ENCODE data around the gene SERAC1. TPM values are rescaled to one million over a fixed set of nuclear protein-coding genes. Genes with fewer than 3 reads are reported as not detected.

SERAC1 gene
- total and polyA plus RNA-seq, 7 donors = 3.6 to 15.0 (median 9.6) TPM

GRCh38 chr6:158207422-158207788 is 39.3 kb upstream of the SERAC1 start:
- DNase-seq = no peak
- Histone ChIP-seq H3K27ac (no peak overlapping the region), H3K4me3 (no peak overlapping the region), H3K36me3 (no peaks in the 10 kb centered on the region), H3K9me3 (no peaks in the 10 kb centered on the region), H3K27me3 (no peaks in the 10 kb centered on the region), H3K4me1 (no peaks in the 10 kb centered on the region)
- no peak for TF ChIP-seq POLR2AphosphoS5 (IDR thresholded peaks at IDR 0.05)
- no peak for TF ChIP-seq POLR2A (IDR thresholded peaks at IDR 0.05)
- TF ChIP-seq, protein P1, sequence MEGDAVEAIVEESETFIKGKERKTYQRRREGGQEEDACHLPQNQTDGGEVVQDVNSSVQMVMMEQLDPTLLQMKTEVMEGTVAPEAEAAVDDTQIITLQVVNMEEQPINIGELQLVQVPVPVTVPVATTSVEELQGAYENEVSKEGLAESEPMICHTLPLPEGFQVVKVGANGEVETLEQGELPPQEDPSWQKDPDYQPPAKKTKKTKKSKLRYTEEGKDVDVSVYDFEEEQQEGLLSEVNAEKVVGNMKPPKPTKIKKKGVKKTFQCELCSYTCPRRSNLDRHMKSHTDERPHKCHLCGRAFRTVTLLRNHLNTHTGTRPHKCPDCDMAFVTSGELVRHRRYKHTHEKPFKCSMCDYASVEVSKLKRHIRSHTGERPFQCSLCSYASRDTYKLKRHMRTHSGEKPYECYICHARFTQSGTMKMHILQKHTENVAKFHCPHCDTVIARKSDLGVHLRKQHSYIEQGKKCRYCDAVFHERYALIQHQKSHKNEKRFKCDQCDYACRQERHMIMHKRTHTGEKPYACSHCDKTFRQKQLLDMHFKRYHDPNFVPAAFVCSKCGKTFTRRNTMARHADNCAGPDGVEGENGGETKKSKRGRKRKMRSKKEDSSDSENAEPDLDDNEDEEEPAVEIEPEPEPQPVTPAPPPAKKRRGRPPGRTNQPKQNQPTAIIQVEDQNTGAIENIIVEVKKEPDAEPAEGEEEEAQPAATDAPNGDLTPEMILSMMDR (IDR thresholded peaks at IDR 0.05) = no peak
- no peak for TF ChIP-seq EP300 (IDR thresholded peaks at IDR 0.05)
- WGBS, 2 donors = 59% methylated on average over 3 of the region's 3 CpGs
- intact Hi-C loops (cut with DNase I) = no loop called here

GRCh38 chr6:158206740-158207421 is 38.8 kb upstream of the SERAC1 start:
- intact Hi-C loops (cut with DNase I) = no loop called here
- 93 to 94% methylated on average over 7 of the region's 7 CpGs for WGBS, 2 donors
- Histone ChIP-seq H3K4me1 (no peaks in the 10 kb centered on the region), H3K27me3 (no peaks in the 10 kb centered on the region), H3K4me3 (no peak overlapping the region), H3K9me3 (no peaks in the 10 kb centered on the region), H3K36me3 (no peaks in the 10 kb centered on the region), H3K27ac (no peak overlapping the region)
- no peak for TF ChIP-seq POLR2AphosphoS5 (IDR thresholded peaks at IDR 0.05)
- no peak for TF ChIP-seq POLR2A (IDR thresholded peaks at IDR 0.05)
- no peak for TF ChIP-seq EP300 (IDR thresholded peaks at IDR 0.05)
- TF ChIP-seq, protein P1 (IDR thresholded peaks at IDR 0.05) = no peak
- DNase-seq = no peak

DNA sequence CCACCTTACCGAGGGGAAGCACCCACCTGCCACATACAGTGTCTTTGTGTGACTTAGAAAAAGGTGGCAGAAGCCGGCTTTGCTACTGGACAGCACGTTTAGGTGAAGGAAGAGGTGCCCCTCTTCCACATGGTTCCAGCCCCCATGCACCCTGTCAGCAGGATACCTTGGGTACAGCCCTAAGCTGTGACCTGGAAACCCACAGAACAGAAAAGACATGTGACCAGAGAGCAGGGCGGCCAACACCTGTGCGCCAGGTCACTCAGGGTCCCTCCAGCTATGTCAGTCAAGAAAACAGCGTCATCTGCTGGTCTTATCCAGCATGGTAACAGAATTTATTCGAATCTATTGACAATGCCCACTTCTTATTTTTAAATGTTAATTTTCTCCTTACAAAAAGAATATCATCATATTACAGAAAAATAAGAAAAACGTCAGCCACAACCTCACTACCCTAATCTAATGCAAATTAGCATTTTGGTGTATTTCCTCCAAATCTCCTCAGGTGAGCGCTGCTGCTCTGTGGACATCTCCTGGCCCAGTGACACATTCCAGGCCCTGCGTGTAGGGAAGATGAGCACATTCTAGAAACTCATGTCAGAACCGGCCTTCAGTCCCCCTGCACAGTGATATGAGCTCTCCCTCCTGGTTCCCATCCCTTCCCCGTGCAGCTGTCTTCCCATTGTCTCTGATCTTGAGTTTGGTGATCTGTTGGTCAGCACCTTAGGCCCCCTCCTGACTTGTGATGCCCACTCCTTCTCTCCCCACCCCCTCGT is 37.3 kb upstream of the SERAC1 start:
- H3K27me3 ChIP-seq = no peaks in the 10 kb centered on the region
- H3K36me3 ChIP-seq = no peaks in the 10 kb centered on the region
- no peak for TF ChIP-seq EP300 (IDR thresholded peaks at IDR 0.05)
- TF ChIP-seq, protein P1 (IDR thresholded peaks at IDR 0.05) = no peak
- no peak for TF ChIP-seq POLR2AphosphoS5 (IDR thresholded peaks at IDR 0.05)
- no peak for TF ChIP-seq POLR2A (IDR thresholded peaks at IDR 0.05)
- intact Hi-C loops (cut with DNase I) = no loop called here
- no peaks in the 10 kb centered on the region for H3K4me1 ChIP-seq
- no peak overlapping the region for H3K4me3 ChIP-seq
- DNase-seq = no peak
- WGBS, 2 donors = 42 to 72% methylated on average over 13 of the region's 13 CpGs
- no peaks in the 10 kb centered on the region for H3K9me3 ChIP-seq
- no peak overlapping the region for H3K27ac ChIP-seq

- TF ChIP-seq, protein P1 (IDR thresholded peaks at IDR 0.05) = no peak
- no peak for TF ChIP-seq EP300 (IDR thresholded peaks at IDR 0.05)
- no peak for TF ChIP-seq POLR2A (IDR thresholded peaks at IDR 0.05)
- TF ChIP-seq POLR2AphosphoS5 (IDR thresholded peaks at IDR 0.05) = no peak
- 90 to 94% methylated on average over 13 of the region's 13 CpGs for WGBS, 2 donors
- no peaks in the 10 kb centered on the region for H3K9me3 ChIP-seq
- H3K27ac ChIP-seq = no peak overlapping the region
- H3K27me3 ChIP-seq = no peaks in the 10 kb centered on the region
- no peak overlapping the region for H3K4me3 ChIP-seq
- peaks cover 0 to 10% (median 0%) of the 10 kb centered on the region in 4 donors for H3K36me3 ChIP-seq
- intact Hi-C loops (cut with DNase I) = no loop called here
- DNase-seq = no peak
- H3K4me1 ChIP-seq = no peaks in the 10 kb centered on the region
These were observed 30.4 kb upstream of the SERAC1 start for GRCh38 chr6:158198461-158198860.
